Measurements from ENCODE around the gene DVL1.
"Not testable (repeated sequence)": the region's sequence is repeated elsewhere in the genome, so short reads cannot be mapped to it uniquely, and the experiment has no call there.

Gene DVL1

GRCh38 chr1:1324524-1325287 is 24.5 kb downstream of the DVL1 start, which contains the start of the genes CPTP and INTS11:
TSS of gene CPTP (plus strand) at chr1:1324802. CDS start at chr1:1326911, 2,109 bp downstream.
TSS of gene INTS11 (minus strand) at chr1:1324660. CDS start at chr1:1324608, 52 bp downstream.
- DNase-seq = peak; percentile 56

GRCh38 chr1:1324084-1324523 is 25.1 kb downstream of the DVL1 start:
- no peak for DNase-seq

GRCh38 chr1:1322952-1323351 is 26.3 kb downstream of the DVL1 start:
- no peak for DNase-seq

DNA sequence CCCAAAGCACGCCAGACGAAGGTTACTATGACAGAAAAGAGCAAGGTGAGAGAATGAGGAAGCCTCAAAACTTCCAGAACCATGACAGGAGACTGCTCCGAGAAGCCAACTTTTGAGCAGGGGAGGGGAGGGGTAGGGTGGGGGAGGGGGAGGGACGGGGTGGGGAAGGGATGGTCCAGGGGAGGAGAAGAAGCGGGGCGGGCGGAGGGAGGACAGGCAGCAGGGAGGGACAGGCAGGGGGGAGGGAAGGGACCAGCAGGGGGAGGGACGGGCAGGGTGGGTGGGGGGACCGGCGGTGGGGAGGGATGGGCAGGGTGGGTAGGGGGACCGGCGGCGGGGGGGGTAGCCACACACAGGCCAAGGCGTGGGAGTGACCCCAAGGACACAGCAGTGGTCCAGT is 26.8 kb downstream of the DVL1 start:
- DNase-seq = no peak

- no peak for DNase-seq
Measured at GRCh38 chr1:1321477-1321876, 27.7 kb downstream of the DVL1 start.

GRCh38 chr1:1320666-1321448 is 28.4 kb downstream of the DVL1 start:
- no peak for DNase-seq

DNA sequence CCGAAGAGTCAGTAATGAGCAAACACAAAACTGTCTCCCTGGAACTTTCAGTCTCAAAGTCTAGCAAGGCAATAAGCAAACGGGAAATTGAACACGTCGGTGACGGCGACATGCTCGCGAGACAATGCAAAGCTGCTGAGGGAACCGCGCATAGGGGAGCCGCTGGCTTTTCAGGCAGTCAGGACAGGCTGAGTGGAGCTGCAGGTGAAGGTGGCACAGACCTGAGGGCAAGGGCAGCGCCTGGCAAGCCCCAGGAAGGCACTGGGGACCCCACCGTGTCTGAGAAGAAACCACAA is 29.6 kb downstream of the DVL1 start:
- no peak for DNase-seq

- DNase-seq = no peak
Measured at GRCh38 chr1:1318777-1319645, 30.2 kb downstream of the DVL1 start.

DNA sequence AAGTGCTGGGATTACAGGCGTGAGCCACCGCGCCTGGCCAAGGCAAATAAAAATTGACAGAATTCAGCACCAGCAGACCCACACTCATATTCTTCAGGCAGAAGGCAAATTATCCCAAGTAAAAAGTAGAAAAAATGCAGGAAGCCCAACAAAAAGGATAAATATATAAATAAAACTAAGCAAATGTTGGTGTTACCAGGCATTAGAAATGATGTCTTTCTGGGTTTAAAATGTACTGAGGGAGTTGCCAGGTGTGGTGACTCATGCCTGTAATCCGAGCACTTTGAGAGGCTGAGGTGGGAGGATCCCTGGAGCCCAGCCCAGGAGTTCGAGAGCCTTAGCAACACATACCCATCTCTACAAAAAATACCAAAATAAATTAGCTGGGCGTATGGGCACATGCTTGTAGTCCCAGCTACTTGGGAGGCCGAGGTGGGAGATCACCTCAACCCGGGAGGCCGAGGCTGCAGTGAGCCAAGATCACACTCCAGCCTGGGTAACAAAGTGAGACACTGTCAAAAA is 31.0 kb downstream of the DVL1 start:
- DNase-seq = peak; percentile 44

DNA sequence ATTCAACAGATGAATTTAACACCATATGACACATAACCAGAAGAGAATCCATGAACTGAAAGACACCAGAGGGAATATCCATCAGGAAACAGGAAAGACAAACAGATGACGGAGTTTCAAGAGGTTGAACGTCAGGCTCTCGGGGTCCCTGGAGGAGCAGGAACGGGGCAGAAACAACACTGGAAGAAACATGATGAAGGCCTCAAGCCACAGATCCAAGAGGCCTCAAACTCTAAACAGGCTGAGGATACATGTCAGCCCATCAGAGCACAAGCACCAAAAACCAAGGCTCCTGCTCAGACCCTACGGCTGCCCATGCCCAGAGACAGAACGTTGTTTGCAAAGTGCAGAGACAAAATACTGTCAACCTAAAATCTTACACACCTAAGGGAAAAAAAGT is 31.8 kb downstream of the DVL1 start:
- DNase-seq = no peak

GRCh38 chr1:1316199-1316598 is 33.0 kb downstream of the DVL1 start:
- not testable (repeated sequence) for DNase-seq

- DNase-seq = no peak
Measured at GRCh38 chr1:1315435-1315954, 33.7 kb downstream of the DVL1 start.

GRCh38 chr1:1314678-1315335 is 34.4 kb downstream of the DVL1 start:
- DNase-seq = no peak

GRCh38 chr1:1314237-1314586 is 35.0 kb downstream of the DVL1 start:
- no peak for DNase-seq

DNA sequence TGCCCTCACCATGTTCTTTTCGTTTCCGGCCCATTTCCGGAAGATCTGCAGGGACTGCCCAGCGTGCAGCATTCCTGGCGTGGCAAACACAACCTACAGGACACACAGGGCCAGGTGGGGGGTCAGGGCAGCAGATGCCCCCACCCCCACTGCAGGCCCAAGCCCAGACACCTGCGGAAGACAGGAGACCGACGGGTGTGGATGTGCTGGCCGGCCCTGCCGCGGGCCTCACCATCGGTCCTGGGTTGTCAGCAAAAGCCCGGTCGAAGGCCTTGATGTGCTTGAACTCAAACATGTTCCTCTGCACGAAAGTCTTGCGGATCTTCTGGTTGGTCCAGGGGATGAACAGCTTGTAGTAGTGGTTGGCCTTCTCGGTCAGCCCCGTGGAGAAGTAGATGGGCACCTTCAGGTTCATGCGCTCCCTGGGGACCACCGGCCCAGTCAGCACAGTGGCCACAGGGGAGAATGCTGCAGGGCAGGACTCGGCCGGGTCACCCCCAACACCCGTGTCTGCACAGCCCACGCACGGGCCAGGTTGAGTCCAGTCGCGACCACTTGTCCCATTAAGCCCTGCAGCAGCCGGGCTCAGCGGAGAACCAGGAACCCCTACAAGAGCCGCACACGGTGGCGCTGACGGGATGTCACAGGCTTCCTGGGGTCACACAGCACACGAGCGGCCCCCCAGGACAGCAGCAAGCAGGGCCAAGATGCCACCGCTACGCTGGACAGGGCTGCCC is 35.5 kb downstream of the DVL1 start:
- no peak for DNase-seq

GRCh38 chr1:1312450-1313314 is 36.5 kb downstream of the DVL1 start:
- DNase-seq = no peak

- DNase-seq = no peak
Measured at GRCh38 chr1:1311107-1312104, 37.8 kb downstream of the DVL1 start.

- DNase-seq = no peak
Measured at GRCh38 chr1:1310476-1311053, 38.7 kb downstream of the DVL1 start.

- no peak for DNase-seq
Measured at GRCh38 chr1:1310109-1310385, 39.2 kb downstream of the DVL1 start.
